ENCODE results near the gene PYGB.
"Not testable (repeated sequence)": the region's sequence is repeated elsewhere in the genome, so short reads cannot be mapped to it uniquely, and the experiment has no call there.

The PYGB gene

DNA sequence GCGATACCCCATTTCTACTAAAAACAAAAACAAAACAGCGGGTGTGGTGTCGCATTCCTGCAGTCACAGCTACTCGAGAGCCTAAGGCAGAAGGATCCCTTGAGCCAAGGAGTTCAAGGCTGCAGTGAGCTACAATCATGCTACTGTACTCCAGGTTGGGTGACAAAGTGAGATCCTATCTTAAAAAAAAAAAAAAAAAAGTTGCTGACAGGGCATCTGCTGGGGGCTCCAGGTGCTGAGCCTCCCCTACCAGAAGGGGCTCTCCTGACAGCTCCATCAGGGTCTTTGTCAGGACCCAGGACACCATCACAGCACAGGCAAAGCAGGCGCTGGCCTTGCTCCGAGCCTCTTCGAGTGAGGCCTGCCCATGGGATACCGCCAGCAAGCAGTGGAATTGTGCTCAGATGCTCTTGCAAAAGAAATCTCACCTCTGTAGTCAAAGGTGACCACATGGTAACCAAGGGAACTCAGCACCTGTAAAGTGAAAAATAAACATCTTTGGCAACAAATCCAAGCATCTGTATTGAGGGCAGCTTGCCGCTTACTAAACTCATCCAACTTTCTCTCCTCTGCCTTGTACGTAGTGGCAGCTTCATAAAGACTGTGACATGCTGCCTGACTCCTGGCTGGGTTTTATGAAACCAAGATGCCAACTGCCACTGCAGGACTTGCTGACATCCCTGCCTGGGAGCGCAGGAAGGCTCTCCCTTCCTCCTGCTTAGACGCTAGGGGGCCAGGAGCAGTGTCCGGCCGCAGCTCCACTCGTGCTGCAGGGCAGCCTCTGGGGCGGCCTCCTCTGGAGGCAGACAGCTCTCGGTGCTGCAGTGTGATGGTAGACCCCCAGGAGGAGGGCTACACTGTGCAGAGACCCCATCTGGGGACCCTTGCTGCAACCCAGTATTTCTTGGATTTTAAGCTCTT, 66.9 kb downstream of the PYGB start:
- no peak for DNase-seq (ENCODE audit: low read depth)

DNA sequence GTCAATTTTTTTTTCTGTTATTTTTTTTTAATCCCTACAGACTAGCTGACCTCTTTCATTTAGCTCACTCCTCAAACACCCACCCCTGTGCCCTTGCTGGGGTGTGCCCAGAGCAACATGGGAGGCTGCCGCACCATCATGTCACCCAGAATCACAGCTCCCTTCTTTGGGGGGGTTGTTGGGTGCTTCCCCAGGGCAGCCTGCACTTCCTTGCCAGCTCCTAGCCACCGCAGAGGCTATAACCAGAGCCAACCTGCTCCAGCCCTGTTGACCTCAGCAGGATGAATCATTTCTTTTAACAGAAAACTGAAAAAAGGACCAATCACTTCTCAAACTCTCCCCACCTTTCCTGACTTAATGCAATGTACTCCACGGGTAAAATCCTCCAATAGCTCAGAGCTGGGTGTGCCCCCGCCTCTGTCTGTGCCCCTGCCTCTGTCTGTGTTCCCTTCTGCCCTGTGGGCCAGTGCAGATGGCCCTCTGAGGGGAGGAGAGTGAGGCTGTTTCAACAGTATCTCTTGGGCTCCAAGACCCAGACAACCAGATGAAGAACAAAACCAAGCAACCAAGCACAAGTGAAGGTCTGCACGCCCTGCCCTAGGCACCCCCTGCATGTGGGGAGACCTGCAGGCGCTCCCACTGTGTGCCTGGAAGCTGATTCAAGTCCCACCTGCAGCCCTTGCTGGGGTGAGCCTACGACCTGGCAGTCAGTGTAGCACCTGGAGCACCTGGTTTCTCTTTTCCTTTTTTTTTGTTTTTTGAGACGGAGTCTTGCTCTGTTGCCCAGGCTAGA, 67.7 kb downstream of the PYGB start:
- DNase-seq (ENCODE audit: low read depth): no peak

DNA sequence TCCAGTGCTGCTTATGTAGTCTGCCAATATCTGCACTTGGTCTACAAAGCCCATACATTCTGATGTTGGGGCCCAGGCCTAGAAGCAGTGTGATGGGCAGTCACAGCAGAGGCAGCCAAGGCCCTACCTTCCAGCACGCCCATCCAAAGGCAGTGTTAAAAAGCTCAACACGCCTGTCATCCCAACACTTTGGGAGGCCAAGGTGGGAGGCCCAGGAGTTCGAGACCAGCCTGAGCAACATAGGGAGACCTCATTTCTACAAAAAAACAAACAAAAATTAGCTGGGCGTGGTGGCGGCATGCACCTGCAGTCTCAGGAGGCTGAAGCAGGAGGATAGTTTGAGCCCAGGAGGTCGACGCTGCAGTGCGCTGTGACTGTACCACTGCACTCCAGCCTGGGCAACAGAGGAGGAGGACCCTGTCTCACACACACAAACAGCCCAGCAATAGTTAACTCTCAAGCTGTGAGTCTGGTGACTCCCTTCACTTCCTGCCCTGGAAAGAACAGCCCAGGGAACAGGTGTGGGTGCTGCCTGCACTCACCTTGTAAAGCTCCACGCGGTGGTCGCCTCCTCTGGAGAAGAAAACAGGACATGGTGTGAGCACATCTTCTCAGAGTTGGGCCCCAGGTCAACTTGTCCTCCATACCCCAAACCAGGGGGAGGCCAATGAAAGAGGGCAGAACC, 68.8 kb downstream of the PYGB start:
- DNase-seq (ENCODE audit: low read depth): no peak

DNA sequence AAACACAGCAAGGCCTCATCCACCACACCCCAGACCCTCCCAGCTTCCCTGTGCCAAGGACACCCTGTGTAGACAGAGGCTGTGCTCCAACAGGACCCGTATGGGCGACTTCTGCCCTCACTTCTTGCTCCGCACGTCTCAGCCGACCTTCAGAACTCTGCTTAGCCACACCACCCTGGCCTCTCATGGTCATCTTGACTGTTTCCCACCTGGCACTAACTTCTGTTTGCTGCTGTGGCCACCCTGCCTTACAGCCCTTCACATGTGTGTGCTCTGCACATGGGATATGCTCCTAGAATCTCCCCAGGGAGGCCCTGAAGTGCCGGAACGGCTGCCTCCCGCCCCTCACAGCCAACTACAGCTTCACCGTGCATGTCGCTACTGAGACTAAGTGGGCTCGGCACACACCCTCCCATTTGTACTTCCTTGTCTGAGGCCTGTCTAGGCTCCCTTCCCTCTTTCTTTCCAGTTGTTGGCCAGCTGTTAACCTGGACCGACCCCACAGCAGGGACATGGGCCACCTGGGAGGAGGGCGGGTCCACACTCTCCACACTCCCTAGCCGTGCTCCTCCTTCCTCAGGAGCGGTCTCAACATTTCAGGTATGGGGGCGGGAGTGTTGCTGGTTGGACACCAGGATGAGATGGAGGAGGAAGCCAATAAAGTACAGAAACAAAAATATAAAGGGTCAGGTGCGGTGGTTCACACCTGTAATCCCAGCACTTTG, 69.6 kb downstream of the PYGB start:
- no peak for DNase-seq (ENCODE audit: low read depth)

DNA sequence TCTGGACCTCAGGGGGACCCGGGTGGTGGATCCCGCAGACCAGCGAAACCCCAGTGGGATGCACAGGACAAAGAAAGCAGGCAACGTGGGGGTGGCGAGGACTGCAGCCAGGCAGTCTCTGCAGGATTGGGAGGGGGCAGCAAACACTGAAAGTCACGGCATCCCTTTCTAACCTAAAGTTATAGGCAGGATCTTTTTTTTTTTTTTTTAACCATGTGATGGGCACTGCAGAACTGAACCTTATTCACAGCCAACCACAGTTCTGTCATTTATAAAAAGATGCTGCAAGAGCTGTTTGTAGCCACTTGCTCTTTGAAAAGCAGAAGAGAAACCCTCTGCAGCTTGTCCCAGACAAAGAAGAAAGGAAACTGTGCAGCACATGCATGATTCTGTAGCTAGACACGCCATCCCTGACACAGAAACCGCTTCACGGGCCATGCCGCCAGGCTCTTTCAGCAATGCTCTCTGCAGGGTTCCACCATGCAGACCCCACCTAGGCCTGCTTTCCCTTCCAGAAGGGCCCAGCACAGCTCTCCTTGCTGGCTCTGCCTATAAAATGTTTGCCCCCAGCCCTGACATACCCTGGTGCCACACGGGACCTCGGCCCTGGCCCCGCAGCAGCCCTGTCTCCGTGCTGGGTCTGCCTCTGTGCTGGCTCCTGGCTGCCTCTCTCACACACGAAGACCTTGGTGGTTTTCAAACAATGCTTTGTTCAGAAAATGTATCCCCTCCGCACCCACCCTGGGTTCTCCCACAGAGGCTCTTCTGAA, 70.8 kb downstream of the PYGB start:
- DNase-seq (ENCODE audit: low read depth): no peak

DNA sequence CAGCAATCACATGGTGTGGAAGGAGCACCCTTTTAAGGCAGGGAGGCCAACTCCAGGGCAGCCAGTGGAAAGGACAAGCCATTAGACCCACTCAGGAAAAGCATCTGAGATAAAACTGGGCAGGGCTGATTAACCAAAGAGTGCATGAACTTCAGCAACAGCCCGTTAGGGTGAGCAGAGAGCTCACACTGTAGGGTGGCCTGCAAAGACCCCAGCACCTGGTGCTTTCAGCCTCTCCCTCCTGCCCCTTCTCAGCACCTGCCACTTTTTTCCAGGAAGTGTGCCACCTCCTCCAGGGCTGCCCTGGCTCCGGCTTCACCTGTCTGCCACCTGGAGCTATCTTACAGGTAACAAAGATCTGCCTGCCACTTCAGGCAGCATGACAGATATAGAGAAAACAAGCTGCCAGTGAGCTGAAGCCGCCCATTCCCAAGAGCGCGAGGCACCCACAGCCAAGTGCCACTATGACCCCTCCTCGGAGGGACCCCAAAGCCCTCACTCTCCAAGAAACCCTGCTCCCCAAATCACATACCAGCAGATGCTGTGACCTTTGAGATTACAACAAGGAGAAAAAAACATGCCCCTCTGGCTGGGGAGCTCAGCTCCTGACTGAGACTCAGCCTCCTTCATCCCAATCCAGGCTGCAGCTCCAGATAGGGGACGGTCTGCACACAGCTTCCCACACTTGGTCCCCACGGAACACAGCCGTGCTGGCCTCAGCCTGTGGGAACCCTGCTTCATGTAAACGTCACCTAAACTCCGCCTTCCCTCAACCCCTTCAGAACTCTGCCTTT, 71.6 kb downstream of the PYGB start:
- no peak for DNase-seq (ENCODE audit: low read depth)

DNA sequence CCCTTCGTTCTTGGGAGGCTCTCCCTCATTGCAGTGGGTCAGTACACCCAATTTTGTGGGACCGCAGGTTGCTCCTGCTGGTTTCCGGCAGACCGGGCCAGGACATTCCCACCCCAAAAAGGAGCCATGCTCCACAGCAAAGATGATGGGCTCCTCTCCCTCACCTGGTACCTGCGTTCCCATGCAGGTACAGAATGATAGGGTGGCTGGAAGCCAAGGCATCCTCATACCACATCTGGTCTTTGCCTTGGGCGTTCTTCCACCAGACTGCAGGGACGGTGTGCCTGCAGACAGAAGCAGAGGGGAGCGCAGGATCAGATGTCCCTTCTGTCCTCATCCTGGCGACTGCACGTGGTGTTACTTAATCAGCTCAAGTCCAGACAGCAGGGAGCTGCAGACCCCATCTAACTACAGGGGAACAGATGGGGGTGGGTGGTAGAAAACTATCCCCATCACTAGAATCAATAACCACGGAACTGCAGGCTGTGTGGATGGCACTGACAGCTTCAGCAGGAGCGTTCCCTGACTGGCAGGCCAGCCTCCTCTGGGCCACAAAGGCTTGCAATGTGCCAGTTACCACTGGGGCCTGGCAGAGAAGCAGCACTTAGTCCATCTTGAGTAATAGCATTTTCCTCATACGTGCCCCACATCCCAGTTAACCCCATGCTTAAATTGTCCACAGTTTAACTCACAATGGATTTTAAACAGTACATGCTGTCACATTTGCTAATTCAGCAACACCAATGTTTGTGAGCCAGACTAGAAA, 72.3 kb downstream of the PYGB start:
- DNase-seq (ENCODE audit: low read depth): no peak

DNA sequence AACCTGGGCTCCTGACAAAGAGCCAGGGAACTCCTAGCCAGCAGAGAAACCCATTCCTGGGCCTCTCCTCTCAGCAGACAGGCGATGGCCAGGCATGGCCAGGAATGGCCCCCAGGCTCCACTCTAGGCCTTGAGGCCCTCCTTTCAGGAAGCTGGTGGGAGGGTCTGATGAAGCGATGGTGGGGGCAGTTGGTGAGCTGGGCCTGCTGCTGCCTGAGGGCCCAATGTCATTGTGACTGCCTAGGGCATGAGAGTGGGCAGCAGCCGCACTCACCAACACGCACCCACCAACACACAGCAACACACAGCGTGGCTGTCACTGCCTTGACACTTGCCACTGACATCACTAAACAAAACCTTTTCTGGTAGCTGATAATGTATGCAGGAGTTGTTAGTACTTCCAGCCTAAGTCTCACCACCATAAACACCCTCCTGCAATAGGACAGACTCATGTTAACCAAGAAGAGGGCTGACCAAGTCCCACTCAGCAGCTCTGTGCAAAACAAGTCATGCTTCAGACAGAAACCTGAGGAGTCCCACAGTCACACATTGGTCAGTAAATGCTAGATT, 73.5 kb downstream of the PYGB start:
- DNase-seq (ENCODE audit: low read depth): no peak

GRCh38 chr20:25321991-25322390, 74.1 kb downstream of the PYGB start:
- DNase-seq (ENCODE audit: low read depth): no peak

GRCh38 chr20:25323496-25324246, 75.8 kb downstream of the PYGB start:
- no peak for DNase-seq (ENCODE audit: low read depth)

DNA sequence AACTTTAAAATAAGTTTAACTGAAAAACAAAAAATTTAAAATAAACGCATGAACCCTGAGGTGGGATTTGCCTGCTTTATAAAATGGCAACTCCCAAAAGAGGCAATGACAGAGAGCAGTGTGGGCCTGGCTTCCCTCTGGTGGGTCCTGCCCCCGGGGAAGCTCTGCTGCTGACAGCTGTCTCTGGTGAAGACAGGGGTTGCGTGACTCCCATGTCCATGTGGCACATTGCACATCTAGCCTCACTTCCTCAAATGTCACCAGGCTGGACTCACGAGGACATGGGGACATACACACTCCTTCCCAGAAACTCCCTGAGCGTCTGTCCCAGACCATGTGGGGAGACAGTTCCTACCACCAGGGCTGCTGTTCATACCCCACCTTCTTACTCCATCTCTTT, 76.5 kb downstream of the PYGB start:
- no peak for DNase-seq (ENCODE audit: low read depth)

GRCh38 chr20:25325073-25325472, 77.2 kb downstream of the PYGB start:
- no peak for DNase-seq (ENCODE audit: low read depth)

GRCh38 chr20:25325997-25326396, 78.1 kb downstream of the PYGB start:
- DNase-seq (ENCODE audit: low read depth): no peak

DNA sequence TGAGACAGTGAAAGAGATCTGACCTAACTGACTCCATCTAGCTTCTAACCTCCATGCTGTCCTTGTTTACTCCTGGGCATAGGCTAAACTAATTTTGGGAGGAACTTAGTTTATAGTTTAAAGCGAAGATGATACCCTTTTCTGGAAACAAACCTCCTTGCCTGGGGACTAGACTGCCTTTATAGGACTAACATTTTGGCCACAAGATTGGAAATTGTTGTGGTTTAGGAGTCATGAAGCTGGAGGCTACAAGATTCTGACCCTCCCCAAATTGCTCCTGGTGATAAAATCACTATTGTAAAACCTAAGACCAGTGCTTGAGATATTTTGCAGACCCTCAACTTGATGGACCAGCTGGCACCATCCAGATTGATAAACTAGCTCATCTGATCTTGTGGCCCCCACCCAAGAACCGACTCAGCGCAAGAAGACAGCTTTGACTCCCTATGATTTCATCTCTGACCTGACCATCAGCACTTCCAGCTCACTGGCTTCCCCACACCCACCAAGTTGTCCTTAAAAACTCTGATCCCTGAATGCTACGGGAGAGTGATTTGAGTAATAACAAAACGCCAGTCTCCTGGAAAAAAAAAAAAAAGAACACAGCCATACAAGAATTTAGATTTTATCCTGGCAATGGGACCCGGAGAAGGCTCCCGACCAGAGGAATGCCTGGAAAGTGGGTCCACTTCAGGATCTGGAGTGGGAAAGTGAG, 79.8 kb downstream of the PYGB start:
- no peak for DNase-seq (ENCODE audit: low read depth)

DNA sequence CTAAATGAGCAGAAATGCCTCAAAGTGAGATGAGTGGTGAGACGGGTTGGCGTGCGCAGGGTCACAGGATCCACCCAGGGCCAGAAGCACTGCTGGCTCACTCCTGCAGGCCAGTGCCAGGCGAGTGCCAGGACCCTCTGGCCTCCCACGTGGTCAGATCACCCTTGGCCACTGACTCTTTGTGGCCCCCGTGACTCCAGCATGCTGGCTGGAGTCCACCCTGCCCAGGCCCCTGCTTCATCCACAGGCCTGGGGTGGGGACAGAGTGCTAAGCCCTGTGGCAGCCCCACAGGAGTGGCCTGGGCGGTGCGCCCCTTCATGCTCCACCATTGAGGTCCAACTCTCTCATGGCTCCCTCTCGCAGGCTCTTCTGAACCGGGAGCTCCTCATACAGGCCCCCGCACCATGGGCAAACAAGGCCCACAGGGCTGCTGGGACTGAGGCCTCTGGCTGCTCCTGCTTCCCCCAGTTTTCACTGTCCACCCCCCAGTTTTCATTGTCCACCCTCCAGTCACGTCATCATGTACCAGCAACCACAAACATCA, 81.1 kb downstream of the PYGB start:
- DNase-seq (ENCODE audit: low read depth): no peak

- DNase-seq (ENCODE audit: low read depth): not testable (repeated sequence)
Measured at GRCh38 chr20:25334972-25335371, 87.1 kb downstream of the PYGB start.
